GM12865 (cell line): ENCODE data around the gene MED9.

Source experiments
- DNase-seq: peaks from one replicate; pipeline ENCODE4 v3.0.0; 2010; ENCODE audit warnings: low read depth
- H3K4me3 ChIP-seq: 2 replicates; pipeline ENCODE4 v1.5.1; 2011; ENCODE audit warnings: mild to moderate bottlenecking, low read depth, low read length, control low read depth
- TF ChIP-seq, protein P1 (sequence below): IDR thresholded peaks from 2 replicates; pipeline ENCODE4 v1.5.1; 2011; ENCODE audit warnings: low read length, control low read depth, low read depth, inconsistent platforms; ENCODE audit not compliant: insufficient read depth; ENCODE audit errors: missing control alignments

Gene MED9

DNA sequence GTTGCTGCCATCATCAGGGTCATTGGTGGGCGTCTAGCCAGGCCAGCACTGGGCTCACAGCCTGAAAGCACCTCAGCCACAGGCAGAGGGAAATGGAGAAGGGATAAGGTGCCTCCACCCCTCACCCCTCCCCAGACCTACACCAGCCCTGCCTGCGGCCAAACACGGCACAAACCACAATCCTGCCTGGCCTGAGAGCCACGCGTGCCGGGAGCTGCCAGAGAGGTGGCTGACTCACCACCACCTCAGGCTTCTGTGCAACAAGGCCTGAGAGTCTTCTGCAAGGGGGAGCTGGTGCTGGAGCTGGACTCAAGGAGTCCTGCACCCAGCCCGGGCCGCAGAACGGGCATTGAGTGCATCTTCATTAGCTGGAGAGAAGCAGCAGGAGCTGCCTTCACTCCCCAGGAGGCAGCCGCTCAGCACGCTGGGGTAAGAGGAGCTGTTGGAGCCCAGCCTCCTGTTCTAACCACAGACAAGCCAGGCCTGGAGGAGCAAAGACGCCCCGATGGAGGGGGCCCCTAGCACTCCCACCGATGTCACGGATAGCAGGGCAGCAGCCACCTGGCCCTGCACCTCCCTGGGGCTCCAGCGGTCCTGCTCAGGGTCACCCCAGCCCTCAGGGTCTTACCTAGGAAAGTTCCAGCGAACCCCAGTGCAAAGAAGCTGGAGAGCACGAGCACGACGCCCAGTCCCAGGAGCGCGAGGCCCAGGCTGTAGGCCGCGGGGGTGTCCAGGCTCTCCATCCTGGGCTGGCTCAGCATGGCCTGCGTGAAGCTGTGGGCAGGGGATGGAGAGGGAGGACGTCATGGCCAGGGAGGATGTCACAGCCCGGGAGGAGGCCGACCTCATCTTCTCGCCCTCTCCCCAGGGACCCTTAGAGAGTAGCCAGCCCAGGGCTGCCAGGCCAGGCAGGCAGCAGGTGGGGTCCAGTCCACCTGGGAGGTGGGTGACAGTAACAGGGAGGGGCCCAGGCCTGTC is 35.4 kb downstream of the MED9 start:
- H3K4me3 ChIP-seq: no peak overlapping the region
- DNase-seq: no peak
- TF ChIP-seq, protein P1, sequence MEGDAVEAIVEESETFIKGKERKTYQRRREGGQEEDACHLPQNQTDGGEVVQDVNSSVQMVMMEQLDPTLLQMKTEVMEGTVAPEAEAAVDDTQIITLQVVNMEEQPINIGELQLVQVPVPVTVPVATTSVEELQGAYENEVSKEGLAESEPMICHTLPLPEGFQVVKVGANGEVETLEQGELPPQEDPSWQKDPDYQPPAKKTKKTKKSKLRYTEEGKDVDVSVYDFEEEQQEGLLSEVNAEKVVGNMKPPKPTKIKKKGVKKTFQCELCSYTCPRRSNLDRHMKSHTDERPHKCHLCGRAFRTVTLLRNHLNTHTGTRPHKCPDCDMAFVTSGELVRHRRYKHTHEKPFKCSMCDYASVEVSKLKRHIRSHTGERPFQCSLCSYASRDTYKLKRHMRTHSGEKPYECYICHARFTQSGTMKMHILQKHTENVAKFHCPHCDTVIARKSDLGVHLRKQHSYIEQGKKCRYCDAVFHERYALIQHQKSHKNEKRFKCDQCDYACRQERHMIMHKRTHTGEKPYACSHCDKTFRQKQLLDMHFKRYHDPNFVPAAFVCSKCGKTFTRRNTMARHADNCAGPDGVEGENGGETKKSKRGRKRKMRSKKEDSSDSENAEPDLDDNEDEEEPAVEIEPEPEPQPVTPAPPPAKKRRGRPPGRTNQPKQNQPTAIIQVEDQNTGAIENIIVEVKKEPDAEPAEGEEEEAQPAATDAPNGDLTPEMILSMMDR: no peak

DNA sequence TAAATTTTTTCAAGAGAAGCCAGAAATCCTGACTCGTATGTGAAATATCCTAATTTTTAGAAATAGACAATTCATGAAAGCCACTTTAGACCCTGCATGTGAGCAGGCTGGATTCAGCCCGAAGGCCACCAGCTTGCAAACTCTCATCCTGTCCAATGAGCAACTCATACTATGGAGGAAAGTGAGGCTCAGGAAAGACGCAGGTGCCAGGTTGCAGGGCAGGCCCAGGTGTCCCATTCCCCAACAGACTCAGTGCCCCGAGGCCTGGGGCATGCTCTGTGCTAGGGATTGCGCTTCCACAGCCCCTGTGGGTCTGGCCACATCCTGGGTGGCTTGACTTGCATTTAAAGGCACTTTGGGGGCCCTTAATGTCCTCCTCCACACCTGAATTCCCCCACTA is 36.1 kb downstream of the MED9 start:
- TF ChIP-seq, protein P1: no peak
- no peak for DNase-seq
- no peak overlapping the region for H3K4me3 ChIP-seq

DNA sequence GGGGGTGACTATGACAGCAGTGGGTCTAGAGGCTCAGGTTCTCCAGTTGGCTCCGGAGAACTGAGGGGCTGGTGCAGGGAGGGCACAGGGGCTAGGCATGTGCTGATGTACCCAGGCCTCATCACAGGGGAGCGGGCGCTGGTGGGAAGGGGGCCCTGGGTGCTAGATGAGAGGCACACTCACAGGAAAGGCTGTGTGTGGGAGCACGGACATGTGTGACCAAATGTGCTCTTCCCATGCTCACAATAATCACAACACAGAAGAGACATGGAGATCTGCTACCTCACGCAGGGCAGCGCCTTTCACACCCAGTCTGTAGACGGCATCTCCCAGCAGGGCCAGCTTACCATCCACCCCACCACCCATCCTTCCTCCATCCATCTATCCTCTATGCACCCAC is 36.8 kb downstream of the MED9 start:
- no peak for DNase-seq
- H3K4me3 ChIP-seq: no peak overlapping the region
- TF ChIP-seq, protein P1: no peak

DNA sequence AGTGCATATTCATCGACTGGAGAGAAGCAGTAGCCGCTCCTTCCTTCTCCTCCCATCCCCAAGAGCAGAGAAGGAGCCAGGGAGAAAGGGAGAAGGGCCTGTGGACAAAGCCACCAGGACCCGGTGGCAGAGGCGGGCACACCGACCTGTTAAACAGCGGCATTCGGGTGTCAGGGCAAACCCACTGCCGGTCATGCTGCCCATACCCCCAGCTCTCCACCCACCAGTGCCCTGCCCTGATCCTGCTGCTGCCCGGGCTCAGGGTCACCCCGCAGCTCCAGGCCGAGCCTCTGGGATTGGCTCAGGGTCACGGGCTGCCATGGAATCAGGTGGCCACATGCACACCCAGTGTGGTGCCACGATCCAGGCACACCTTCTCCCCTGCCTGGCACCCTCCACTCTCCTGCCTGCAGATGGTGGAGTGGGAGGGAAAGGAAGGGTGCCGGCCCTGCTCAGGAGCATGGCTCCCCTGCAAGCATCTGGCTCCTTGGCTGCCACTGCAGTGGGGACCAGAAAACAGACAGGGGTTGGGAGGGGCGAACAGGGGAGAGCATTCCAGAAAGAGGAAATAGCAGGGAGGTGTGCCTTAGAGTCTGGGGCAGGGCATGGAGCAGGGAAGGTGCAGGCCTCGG is 37.7 kb downstream of the MED9 start:
- H3K4me3 ChIP-seq: no peak overlapping the region
- no peak for DNase-seq
- TF ChIP-seq, protein P1: no peak

DNA sequence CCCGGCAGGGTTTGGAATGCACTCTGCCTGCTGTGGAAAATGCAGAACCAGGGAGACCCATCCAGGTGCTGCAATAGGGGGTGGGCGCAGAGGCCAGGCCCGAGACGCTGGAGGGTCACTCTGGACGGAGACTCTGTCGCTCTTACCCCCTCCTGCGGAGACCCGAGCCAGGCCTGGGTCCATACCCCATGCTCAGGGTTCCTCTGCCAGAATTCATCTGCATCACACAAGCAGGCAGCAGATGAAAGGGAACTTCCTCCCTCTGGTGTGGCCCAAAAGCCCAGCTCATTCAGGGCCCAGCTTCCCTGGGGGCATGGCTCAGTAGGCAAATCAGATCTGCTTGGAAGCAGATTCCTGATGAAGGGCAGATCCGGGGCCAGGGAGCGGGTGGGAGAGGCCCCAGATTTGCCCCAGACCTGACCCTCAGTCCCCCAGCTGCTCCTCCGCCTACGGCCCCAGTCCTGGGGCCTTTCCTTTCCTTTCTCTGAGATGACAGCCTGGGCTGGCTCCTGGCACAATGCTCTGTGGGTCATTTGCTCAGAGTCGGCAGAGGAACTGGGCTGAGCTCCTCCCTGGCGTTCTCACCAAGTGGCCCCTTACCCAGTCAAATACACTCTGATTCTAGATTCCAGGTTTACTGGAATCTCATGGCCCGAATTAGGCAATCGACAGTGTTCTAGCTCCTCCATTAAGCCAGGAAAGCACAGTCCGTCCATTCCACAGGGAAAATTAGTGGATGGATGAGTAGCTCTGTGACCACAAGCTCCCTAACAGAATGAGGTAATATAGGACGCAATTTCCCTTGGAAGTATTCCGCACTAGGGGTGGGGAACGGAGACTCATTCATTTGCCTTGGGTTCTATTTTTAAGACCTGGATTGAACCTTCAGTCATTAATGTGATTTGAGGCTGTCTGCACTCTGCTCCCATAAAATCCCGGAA is 38.5 kb downstream of the MED9 start:
- no peak for DNase-seq
- TF ChIP-seq, protein P1: no peak
- H3K4me3 ChIP-seq: no peak overlapping the region

DNA sequence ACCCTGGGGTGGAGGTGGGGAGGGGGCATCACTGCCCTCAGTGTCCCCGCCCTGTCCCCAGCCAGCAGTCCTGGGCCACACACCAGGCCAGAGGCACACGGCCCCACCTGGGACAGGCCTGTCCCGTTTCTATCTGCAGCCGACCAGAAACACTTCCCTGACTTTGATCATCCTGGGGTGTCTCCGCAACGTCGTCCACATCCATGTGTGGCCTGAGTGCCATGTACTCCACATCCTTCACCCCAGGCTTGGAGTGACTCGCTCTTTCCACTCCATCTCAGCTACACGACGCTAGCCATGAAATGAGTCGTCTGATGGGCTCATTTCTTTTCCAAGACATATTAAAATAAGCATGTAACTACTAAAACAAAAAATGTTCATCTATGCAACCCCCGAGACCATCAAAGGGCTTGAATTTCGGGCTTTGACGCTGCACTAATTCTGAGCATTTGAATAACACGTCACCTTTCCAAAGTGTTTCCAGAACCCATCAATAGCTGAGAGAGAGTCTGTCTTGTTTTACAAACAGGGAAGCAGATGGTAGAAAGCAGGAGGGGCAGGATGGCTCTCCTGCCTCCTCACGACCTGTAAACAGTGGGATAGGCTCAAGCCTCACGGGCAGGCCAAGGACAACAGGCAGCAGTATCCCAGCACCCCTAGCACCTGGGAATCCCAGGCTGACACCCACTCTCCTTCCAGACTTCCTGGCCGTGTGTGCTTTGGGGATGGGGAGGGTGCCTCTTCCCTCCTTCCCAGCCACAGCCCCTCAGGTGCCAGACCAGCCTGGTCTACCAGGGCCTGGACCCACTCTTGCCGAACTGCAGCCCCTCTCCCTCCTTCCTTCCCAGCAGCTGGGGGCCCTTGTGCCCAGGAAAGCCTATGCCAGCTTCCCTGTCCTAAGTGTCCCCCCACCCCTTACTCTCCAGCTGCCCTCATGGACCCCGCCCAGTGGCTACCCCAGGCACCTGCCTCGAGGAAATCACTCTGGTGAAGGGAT is 39.4 kb downstream of the MED9 start:
- H3K4me3 ChIP-seq: no peak overlapping the region
- TF ChIP-seq, protein P1: no peak
- DNase-seq: no peak
